ENCODE results near the gene STX12. TPM values are rescaled to one million over a fixed set of nuclear protein-coding genes. Genes with fewer than 3 reads are reported as not detected.

The STX12 gene
- total RNA-seq, 1 donor from 2014 or later: 48.3 TPM

DNA sequence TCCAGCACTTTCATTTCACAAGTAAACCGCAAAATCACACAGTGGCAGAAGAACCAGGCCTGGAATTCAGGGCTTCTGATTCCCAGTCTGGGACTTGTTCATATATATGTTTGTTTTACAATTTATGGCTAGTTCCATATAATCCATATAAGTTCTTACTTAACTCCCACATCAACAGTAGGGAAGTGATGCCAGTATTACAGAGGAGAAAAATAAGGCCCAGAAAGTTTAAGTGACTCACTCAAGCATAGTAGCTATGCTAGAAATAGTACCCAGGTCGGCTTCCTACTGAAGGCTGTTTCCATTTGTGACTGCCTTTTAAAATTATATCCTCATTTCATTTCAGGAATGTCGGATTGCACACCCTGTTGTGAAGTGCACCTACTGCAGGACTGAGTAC lies 45.9 kb upstream of the STX12 start:
- peaks cover 22% of the 10 kb centered on the region for H3K4me1 Mint-ChIP-seq (ENCODE audit: low read depth)
- H3K9me3 Mint-ChIP-seq (ENCODE audit: low read depth): no peaks in the 10 kb centered on the region
- peaks cover 7% of the 10 kb centered on the region for H3K36me3 Mint-ChIP-seq (ENCODE audit: low read depth)
- no peaks in the 10 kb centered on the region for H3K27me3 Mint-ChIP-seq (ENCODE audit: low read depth)
- TF ChIP-seq, protein P1, sequence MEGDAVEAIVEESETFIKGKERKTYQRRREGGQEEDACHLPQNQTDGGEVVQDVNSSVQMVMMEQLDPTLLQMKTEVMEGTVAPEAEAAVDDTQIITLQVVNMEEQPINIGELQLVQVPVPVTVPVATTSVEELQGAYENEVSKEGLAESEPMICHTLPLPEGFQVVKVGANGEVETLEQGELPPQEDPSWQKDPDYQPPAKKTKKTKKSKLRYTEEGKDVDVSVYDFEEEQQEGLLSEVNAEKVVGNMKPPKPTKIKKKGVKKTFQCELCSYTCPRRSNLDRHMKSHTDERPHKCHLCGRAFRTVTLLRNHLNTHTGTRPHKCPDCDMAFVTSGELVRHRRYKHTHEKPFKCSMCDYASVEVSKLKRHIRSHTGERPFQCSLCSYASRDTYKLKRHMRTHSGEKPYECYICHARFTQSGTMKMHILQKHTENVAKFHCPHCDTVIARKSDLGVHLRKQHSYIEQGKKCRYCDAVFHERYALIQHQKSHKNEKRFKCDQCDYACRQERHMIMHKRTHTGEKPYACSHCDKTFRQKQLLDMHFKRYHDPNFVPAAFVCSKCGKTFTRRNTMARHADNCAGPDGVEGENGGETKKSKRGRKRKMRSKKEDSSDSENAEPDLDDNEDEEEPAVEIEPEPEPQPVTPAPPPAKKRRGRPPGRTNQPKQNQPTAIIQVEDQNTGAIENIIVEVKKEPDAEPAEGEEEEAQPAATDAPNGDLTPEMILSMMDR (IDR thresholded peaks at IDR 0.05): no peak
- H3K4me3 Mint-ChIP-seq (ENCODE audit: unreplicated experiment): peak overlapping the region; percentile 80
- no peak for DNase-seq (ENCODE audit: low spot score)
- H3K27ac Mint-ChIP-seq (ENCODE audit: unreplicated experiment): peak overlapping the region; percentile 74

DNA sequence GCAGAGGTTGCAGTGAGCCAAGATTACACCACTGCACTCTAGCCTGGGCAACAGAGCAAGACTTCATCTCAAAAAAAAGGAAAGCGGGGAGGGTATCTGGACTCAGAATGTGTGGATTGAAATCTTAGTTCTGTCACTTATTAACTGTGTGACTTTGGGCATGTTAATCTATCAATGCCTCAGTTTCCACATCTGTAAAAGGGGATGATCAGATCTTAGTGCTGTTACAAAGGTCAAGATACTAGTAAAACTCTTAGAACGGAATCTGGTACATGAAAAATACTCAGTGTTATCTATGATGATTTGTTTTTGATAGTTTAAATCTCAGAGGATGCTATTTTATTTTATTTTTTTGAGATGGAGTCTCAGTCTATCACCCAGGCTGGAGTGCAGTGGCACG lies 36.8 kb upstream of the STX12 start:
- Mint-ChIP-seq H3K9me3 (ENCODE audit: low read depth) (no peaks in the 10 kb centered on the region), H3K36me3 (ENCODE audit: low read depth) (peaks cover 22% of the 10 kb centered on the region), H3K4me1 (ENCODE audit: low read depth) (no peaks in the 10 kb centered on the region), H3K27ac (ENCODE audit: unreplicated experiment) (no peak overlapping the region), H3K4me3 (ENCODE audit: unreplicated experiment) (no peak overlapping the region), H3K27me3 (ENCODE audit: low read depth) (no peaks in the 10 kb centered on the region)
- no peak for DNase-seq (ENCODE audit: low spot score)
- TF ChIP-seq, protein P1 (IDR thresholded peaks at IDR 0.05): no peak

DNA sequence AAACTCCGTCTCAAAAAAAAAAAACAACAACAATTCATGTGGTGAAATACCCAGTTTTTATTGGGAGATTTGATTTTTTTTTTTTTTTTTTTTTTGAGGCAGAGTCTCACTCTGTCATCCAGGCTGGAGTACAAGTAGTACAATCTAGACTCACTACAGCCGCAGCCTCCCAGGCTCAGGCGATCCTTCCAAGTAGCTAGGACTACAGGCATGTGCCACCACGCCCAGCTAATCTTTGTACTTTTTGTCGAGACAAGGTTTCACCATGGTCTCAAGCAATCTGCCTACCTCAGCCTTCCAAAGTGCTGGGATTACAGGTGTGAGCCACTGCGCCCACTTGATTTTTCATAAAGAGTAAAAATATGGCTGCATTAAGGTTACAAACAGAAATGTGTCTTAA lies 31.9 kb upstream of the STX12 start:
- Mint-ChIP-seq H3K4me3 (ENCODE audit: unreplicated experiment) (no peak overlapping the region), H3K36me3 (ENCODE audit: low read depth) (peaks cover 29% of the 10 kb centered on the region), H3K9me3 (ENCODE audit: low read depth) (no peaks in the 10 kb centered on the region), H3K4me1 (ENCODE audit: low read depth) (no peaks in the 10 kb centered on the region), H3K27ac (ENCODE audit: unreplicated experiment) (no peak overlapping the region), H3K27me3 (ENCODE audit: low read depth) (no peaks in the 10 kb centered on the region)
- DNase-seq (ENCODE audit: low spot score): no peak
- TF ChIP-seq, protein P1 (IDR thresholded peaks at IDR 0.05): no peak

DNA sequence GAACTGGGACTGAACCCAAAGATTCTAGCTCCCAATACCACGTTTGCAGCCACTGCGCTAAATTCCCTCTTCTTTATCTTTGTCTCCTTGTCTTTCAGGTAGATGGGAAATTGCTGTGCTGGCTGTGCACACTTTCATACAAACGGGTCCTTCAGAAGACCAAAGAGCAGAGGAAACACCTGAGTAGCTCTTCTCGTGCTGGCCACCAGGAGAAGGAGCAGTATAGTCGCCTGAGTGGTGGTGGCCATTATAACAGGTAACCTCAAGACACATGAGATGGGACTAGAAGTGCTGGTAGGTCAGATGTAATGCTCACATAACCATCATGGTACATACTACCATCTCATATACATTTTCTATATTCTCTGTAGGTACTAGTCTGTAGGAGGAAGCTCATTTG lies 28.5 kb upstream of the STX12 start:
- no peaks in the 10 kb centered on the region for H3K27me3 Mint-ChIP-seq (ENCODE audit: low read depth)
- DNase-seq (ENCODE audit: low spot score): no peak
- no peak overlapping the region for H3K27ac Mint-ChIP-seq (ENCODE audit: unreplicated experiment)
- no peak overlapping the region for H3K4me3 Mint-ChIP-seq (ENCODE audit: unreplicated experiment)
- TF ChIP-seq, protein P1 (IDR thresholded peaks at IDR 0.05): no peak
- peaks cover 23% of the 10 kb centered on the region for H3K36me3 Mint-ChIP-seq (ENCODE audit: low read depth)
- no peaks in the 10 kb centered on the region for H3K9me3 Mint-ChIP-seq (ENCODE audit: low read depth)
- no peaks in the 10 kb centered on the region for H3K4me1 Mint-ChIP-seq (ENCODE audit: low read depth)

- no peaks in the 10 kb centered on the region for H3K4me1 Mint-ChIP-seq (ENCODE audit: low read depth)
- H3K9me3 Mint-ChIP-seq (ENCODE audit: low read depth): no peaks in the 10 kb centered on the region
- TF ChIP-seq, protein P1 (IDR thresholded peaks at IDR 0.05): no peak
- H3K27me3 Mint-ChIP-seq (ENCODE audit: low read depth): no peaks in the 10 kb centered on the region
- H3K4me3 Mint-ChIP-seq (ENCODE audit: unreplicated experiment): no peak overlapping the region
- no peak for DNase-seq (ENCODE audit: low spot score)
- H3K27ac Mint-ChIP-seq (ENCODE audit: unreplicated experiment): no peak overlapping the region
- peaks cover 28% of the 10 kb centered on the region for H3K36me3 Mint-ChIP-seq (ENCODE audit: low read depth)
Measured at GRCh38 chr1:27745466-27745865, 27.6 kb upstream of the STX12 start.

Data from chondrocyte (in vitro differentiated cells).